Pons (tissue), 1 donor: ENCODE data around the gene FRYL.
"Not testable (repeated sequence)": the region's sequence is repeated elsewhere in the genome, so short reads cannot be mapped to it uniquely, and the experiment has no call there.

Source experiments
- DNase-seq: peaks from one replicate; pipeline ENCODE4 v3.0.0-alpha.2; 2016; ENCODE audit warnings: low spot score

Gene FRYL

DNA sequence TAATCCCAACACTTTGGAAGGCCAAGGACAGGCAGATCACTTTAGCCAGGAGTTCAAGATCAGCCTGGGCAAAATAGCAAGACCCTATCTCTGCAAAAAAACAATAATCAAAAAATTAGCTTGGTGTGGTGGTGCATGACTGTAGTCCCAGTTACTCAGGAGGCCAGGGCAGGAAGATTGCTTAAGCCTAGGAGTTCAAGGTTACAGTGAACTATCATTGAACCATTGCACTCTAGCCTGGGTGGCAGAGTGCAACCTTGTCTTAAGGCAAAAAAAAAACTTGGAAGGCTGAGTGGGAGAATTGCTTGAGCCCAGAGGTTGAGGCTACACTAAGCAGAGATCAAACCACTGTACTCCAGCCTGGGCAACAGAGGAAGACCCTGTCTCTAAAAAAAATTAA, 5.2 kb upstream of the FRYL start:
- no peak for DNase-seq

DNA sequence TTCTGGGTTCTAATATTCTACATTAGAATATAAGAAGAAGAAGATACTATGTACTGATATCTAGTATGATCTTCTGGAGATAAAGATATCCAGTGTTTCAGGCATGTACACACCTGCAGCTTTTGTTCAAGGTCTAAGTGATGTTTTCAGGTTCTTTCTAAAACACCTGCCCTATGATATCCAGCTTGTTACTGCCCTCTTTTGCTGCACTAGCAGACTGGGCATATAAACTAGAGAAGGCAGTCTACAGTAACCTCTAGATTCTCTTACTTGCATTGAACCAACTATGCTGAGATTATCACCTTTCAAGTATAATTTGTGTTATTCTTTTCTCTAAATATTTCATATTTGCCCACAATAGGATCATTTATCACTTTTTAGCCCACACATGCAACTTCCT, 1.9 kb upstream of the FRYL start:
- DNase-seq: no peak

DNA sequence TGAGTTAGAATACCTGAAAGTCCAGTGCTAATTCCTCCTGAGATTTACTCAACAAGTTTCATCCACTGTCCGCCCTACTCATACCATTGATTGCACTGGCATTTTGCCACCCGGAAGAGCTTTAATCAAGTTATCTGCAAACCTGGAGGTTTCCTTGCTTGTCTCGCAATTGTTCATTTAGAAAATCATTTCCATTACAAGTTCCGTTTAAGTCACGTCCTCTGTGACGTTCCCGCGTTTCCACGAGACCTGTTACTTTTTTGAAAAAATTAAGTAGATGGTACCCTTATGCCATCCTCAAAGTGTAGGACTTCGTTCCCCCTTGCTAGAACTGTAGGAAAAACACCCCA, 761 bp upstream of the FRYL start:
- DNase-seq: no peak

DNA sequence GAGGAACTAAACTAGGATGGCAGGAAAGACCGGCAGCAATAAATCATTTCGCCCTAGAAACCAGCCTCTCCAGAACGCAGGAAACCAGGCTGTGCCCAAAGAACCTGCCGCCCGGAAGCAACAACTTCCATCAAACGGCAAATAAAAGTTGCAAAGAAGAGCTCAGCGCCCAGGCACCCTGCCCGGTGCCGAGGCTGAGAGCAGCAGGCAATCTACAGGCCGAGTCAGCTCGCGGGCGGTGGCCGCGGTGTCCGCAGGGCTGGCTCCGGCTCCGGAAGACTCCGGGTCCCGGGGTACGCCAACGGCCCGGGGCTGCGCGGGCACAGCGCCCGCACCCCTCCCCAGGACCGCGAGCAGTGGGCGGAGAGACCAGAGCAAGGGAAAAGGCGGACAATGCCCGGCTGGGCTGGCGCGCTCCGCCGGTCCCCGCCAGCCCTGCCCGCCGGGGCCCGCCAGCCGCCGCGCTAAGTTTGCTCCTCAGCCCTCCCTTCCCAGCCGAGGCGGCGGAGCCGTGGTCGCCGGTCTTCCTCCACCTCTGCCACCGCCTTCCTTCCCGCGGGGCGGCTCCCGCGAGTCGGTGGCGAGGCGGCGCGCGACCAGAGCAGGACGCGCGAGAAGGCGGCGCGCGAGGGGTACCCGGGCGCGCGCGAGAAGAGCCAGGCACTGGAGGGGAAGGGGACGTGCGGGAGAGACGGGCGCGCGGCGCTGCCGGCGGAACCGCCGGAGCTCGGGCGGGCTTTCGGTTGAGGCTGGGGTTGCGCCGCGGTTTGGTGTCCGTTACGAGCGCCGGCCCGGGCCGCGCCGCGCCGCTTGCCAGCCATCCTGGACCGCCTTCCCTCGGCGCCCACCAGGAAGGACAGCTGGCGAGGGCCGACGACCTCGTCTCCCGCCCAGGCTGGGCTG, 733 bp downstream of the FRYL start:
- peak; percentile 51 for DNase-seq

DNA sequence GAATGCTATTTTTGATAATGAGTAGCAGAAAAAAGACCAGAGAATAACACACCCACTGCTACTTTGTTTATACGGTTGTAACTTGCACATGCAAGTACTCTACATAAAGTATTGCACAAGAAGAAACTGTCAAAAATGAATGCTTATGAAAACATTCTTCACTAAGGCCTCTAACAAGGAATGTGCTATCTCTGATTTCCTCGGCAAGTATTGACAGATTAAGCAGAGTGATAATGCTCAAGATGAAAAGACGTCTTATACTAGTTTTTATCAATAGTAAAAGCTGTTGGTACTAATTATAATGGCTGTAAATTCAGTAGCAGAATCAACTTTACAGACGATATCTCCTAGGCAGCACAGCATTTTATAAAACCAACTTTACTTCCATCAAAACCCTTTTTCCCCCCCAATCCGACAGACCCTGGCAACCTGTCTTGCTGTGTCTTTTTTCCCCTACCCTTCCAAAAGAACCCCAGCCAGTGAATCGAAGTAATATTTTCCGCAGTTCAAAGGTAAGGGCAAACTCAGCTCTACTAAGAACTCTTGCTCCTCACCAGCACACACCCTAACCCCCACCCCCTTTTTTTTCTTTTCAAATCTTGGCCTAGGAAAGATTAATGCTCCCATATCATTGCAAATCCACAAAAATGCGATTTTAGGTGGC, 1.5 kb downstream of the FRYL start:
- peak; percentile 55 for DNase-seq

DNA sequence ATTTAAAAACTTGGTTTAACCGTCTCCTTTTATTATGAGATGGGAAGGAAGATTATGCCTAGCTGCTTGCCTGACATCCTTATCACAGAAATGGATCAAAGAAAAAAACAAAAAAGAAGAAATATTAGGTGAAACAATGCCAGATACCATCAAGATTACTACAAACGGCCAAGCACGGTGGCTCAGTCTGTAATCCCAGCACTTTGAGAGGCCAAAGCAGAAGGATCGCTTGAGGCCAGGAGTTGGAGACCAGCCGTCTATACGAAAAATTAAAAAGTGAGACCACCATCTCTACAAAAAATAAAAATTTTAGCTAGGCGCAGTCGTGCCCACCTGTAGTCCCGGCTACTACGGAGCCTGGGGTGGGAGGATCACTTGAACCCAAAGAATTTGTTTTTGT, 2.3 kb downstream of the FRYL start:
- no peak for DNase-seq

DNA sequence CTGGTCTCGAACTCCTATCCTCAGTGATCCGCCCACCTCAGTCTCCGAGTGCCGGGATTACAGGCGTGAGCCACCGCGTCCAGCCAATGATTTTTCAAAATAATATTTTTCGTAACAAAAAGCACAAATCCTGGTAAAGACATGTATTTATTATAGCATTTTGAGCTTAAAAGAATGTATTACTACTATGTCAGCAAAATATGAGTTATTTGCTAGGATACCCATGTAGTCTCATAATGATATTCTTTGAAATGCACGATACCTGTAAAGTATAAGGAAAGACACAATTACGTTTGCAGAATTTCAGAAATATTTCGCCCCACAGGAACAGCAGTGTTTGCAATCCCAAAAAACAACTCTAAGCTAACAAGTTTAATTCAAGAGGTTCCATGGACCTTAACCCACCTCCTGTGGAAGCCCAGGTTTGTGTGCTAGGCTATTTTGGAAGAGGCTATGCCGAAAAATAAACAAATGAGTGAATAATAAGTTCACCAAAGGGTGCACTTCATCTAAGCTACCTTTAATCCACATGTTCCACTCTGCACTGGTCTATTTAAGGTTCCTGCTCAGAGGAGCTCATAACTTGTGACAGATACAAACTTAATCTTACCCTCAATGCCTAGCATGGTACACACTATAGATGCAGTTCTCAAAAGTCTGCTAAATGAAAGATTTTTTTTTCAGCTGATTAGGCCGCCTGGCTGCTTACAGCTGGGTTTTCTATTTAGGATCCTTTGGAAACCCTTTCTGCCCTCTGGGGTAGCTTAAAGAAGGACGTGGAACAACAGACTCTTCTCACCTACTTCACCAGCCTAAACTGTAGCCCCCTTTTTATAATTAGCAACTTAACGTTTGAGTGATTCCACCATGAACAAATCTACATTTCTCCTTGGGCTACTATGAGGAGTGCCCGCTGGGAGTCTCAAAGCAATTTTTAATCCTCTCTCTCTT, 5.0 kb downstream of the FRYL start:
- no peak for DNase-seq

DNA sequence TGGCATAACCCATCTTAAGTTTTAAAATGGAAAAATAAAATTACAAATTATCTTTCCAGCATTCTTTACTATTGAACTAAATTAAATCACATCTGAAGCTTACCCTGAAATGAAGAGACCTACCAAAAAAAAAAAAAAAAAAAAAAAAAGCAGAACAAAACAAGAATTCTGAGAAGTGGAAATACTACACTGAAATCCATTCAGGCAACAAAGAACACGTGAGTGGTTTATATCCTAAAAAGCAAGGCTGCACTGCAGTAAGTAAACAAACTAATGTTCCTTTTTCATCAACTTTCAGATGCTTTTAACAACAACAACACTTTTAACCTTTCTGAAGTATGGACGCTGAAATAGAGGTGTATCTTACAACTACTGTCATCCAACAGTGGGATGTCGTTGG, 7.5 kb downstream of the FRYL start:
- no peak for DNase-seq

DNA sequence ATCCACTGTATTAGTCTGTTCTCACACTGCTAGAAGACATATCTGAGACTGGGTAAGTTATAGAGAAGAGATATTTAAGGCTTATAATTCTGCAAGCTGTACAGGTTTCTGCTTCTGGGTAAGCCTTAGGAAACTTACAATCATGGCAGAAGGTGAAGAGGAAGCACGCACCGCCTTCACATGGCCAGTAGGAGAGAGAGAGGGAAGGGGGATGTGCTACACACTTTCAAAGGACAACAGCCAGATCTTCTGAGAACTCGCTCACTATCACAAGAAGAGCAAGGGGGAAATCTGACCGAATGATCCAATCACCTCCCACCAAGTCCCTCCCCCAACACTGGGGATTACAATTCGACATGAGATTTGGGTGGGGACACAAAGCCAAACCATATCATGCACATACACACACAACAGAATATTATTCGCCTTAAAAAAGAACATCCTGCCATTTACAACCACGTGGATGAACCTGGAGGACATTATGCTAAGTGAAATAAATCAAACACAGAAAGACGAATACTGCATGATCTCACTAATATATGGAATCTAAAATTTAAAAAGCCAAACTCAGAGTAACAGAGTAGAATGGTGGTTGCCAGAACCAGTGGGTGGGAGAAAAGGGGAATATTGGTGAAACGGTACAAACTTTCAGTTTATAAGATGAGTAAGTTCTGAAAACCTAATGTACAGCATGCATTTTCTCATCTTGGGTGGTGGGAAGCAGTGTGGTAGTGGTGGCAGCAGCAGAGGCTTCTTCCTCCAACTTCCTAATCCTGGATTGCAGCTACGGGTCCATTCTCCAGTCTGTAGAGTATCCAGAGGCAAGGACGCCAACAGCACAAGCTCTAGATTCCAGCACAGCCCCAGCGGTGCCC, 12.8 kb downstream of the FRYL start:
- no peak for DNase-seq

DNA sequence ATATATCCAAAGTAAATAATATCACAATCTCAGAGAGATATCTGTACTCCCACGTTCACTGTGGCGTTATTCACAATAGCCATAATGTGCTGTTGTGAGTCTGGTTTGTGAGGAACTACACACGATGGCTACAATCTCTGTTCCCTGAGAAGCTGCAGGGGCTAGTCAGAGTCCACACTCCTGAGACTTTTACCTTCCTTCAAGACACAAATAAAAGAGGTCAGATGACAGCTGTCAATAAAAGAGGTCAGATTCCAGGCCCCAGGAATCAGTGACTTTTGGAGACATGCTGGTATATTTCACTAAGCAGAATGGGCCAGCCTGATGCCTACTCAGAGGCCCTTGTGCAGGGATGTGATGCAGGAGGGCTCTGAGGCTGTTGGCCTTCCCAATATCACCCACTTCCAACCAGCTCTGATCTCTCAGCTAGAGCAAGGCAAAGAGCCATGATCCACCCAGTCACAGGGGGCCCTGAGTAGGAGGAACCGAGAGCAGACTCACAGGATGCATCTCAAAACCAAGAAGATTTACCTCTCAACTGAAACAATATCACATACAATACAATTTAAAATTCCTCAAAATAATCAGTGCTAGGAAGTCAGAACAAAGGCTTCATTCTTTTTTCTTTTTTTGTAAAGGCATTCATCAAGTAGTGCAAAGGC, 13.8 kb downstream of the FRYL start:
- DNase-seq: no peak

DNA sequence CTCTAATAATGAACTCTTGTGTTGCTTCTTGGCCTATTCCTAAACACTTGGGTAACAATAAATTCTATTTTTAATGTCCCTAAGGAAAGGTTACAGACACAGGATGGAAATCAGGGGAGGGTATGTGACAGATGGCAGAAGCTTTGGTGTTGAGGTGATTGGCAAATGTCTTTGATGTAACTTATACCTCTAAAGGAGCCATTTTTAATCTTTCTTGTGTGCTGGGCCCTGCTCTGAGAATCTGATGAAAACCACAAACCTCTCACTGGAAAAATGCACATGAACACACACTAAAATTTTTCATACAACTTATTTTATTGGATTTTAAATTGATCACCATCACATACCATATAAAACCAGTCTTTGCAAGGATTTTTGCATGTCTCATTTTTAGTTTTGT, 17.7 kb downstream of the FRYL start:
- DNase-seq: no peak

DNA sequence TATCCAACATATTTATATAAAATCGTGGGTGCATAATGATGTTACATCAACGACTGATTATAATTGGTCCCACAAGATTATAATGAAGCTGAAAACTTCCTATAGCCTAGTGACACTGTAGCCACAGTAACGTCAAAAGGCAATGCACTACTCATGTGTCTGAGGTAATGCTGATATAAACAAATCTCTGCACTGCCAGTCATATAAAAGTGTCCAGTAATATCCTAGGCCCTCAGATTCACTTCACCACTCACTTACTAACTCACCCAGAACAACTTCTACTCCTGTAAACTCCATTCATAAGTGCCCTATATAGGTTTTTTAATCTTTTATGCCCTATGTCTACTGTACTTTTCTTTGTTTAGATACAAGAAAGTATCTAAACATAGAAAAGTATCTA, 18.8 kb downstream of the FRYL start:
- no peak for DNase-seq

DNA sequence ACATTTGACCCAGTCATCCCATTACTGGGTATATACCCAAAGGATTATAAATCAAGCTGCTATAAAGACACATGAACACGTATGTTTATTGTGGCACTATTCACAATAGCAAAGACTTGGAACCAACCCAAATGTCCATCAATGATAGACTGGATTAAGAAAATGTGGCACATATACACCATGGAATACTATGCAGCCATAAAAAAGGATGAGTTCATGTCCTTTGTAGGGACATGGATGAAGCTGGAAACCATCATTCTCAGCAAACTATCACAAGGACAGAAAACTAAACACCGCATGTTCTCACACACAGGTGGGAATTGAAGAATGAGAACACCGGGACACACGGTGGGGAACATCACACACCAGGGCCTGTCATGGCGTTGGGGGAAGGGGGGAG, 21.4 kb downstream of the FRYL start:
- DNase-seq: not testable (repeated sequence)

DNA sequence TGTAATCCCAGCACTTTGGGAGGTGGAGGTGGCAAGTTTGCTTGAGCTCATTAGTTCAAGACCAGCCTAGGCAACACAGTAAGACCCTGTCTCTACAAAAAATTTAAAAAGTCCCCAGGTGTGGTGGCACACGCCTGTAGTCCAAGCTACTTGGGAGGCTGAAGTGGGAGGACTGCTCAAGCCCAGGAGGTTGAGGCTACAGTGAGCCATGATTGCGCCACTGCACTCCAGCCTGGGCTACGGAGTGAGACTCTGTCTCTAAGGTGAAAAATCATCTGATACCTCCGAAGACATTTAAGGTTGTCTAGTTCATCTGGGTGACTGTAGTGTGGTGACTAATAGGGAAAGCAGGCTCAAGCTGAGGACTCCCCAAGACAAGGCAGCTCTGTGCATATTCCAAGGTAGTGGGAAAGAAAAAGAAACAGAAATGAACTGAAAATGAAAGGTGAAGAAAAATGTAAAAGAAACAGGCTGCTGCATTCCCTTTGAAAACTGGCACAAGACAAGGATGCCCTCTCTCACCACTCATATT, 23.3 kb downstream of the FRYL start:
- no peak for DNase-seq

DNA sequence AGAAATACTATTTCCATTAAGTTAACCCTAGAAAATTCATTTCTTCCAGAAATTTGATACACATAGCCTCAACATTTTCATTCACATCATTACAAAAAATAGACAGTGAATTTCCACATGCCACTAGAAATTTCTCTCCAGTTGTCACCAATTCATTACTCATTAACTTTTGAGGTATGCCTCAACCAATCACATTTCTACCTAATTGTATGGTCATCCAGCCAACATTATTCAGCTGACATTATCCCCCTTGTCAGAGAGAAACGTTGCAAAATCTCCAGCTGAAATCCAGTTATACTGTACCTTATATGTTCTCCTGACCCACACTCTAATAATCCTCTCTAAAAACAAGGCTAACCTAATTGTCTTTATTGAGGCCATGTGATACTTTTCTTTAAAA, 24.8 kb downstream of the FRYL start:
- no peak for DNase-seq

DNA sequence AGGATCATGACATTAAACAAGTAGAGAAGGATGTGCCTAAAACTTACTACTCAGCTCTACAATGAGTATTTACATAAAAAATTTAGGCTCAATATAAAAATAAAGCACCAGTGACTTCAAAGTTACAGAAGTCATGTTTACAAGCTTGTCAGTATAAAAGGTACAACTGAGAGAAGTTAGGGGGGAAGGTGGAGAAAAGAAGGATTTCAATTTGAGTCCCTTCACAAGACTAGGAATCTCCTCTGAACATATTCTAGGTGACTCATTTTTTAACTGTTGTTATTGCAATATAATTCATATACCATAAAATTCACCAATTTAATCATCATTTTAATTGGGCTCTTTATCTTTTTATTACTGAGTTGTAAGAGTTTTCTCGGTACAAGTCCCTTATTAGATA, 26.9 kb downstream of the FRYL start:
- no peak for DNase-seq

DNA sequence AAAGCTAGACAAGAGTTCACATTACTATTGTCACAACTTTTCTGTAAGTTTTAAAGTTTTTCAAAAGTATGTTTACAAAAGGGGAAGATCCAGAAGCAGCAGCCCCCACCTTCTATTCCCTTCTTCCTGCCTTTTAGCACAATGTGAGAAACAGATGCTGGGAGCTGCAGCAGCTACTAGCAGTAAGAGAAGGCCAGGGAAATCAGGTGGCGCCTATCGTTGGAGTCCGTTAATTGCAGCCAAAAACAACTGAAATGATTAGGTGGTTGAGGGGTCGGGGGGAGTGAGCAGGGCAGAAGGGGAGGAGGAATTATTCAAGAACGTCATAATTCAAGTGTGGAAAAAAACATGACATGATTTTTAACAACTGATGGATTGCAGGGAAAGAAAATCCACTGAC, 27.4 kb downstream of the FRYL start:
- no peak for DNase-seq

DNA sequence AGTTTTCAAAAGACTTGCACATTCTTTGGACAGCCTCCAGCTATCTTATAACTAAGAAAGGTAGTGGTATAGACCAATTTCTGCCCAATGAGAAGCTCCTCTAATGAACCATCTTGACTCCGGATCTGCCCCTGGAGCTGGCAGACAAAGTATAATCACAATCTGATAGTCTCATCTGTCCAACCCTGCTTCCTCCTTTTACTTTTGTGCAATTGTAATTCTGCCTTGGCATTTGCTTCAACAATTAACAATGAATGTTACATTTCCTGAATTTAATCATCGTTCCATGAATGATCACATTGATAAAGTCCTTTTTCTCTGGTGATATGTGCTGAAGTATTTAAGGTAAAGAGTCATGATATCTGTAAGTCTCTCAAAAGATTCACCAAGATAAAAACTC, 27.8 kb downstream of the FRYL start:
- no peak for DNase-seq

DNA sequence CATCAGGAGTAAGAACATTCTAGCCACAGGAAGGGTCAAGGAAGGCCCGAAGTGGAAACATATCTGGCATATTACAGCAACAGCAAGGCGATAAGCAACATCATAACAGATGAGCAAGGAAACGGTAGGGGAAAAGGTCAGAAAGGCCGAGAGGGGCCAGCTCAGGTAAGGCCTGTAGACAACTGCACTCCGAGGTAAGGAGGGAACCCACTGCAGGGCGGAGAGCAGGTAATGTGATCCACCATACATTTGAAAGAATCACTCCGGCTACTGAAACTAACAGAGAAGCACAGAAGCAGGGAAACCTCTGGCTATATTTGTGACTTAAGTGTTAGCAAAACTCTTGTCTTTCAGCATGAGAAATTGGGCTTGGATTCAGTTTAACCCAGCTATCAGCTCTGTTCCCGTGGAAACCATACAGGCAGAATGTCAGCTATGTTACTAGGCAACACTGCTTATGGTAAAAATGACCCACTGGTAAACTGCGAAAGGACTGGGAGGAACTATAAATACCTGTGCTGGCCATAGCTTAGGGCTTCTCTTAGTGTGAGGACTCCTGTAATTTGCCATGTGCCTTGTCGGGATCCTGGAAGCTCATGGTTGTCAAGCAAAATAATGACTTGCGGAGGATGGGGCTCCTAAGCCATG, 31.0 kb downstream of the FRYL start:
- no peak for DNase-seq

DNA sequence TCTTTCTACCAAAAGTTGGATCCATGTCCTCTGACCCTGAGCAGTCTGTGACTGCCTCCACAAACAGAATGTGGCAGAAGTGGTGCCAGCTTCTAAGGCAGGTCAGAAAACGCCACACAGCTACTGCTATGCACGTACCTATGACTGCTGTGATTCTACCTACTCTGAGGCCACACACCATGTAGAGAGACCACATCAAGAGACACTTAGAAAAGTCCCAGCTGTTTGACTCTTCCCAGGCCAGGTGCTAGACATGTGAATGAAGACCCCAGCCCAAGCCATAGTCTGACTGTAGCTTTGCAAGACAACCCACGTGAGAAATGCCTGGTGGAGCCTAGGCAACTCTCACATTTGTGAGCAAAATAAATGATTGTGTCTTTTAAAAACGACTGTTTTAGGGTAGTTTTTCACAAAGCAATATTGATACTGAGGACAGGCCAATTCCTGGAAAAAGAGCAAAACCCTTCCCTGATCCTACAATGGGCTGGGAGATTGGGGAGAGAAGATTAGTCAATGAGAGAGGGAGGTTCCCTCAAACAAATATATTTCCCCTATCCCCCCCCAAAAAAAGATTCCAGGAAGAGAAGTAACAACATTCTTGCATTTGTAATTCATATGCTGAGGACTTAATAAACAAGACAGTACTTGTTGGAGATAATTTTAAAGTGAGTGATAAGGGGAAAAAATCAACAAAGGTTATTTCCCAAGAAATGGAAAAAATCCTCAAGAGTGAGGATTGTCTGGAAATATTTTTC, 33.3 kb downstream of the FRYL start:
- DNase-seq: no peak
